ENCODE results near the gene DGLUCY.

GRCh38 chr14:91219517-91220389, 105.9 kb downstream of the DGLUCY start:
- TF ChIP-seq CTCF (IDR thresholded peaks at IDR 0.05; ENCODE audit: control extremely low read depth in 1 of 3, insufficient read depth in 1 of 3, low read depth in 1 of 3, low read length in 3 of 3) (no peak), FOSL1 (IDR thresholded peaks at IDR 0.05; ENCODE audit: insufficient read depth, low read depth, low read length) (no peak), CREB1 (IDR thresholded peaks at IDR 0.05) (no peak), GABPA (IDR thresholded peaks at IDR 0.05; ENCODE audit: borderline replicate concordance, insufficient read depth, low read length) (no peak), MAFK (IDR thresholded peaks at IDR 0.05; ENCODE audit: low read depth, low read length) (no peak), JUN (IDR thresholded peaks at IDR 0.05; ENCODE audit: low read depth, low read length) (no peak), EZH2 (IDR thresholded peaks at IDR 0.05; ENCODE audit: low read depth, low read length, severe bottlenecking) (no peak), POLR2AphosphoS5 (IDR thresholded peaks at IDR 0.05; ENCODE audit: low read depth, low read length) (no peak), ATF2 (IDR thresholded peaks at IDR 0.05; ENCODE audit: low read length) (no peak), TEAD4 (IDR thresholded peaks at IDR 0.05; ENCODE audit: low read depth, low read length) (no peak), GTF2F1 (IDR thresholded peaks at IDR 0.05; ENCODE audit: borderline replicate concordance, low read depth, low read length) (no peak), SRF (IDR thresholded peaks at IDR 0.05; ENCODE audit: low read depth, low read length) (no peak)
